GM19463 (cell line): ENCODE measurements around the gene CATSPERZ.

Experiments
- ATAC-seq: cut with Tn5 transposase; IDR thresholded peaks from one replicate; pipeline ENCODE4 v1.9.1; 2021; ENCODE audit warnings: mild to moderate bottlenecking, moderate library complexity; ENCODE audit not compliant: unreplicated experiment

Gene CATSPERZ

GRCh38 chr11:64263947-64264317 is 36.2 kb upstream of the CATSPERZ start:
- ATAC-seq: no peak

DNA sequence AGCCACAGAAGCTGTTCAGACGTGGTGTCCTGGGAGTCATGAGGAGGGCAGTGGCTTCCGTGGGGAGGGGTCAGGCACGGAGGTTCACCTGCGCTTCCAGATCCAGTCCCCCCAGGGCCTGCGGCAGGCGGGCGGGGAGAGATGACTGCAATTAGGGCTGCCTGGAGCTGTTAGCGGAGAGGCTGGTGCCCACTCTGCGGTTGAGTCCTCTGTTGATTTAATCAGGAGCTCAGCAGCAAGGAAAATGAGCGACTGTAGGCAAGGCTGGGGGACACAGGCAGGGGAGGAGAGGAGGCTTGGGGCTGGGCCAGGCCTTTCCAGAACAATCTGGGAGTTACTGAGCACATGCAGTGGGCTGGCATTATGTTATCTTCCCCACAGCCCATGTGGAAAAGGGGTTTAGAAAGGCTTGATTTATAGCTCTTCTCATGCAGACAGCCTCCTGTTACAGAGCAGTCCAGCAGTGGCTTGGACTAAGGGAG is 35.7 kb upstream of the CATSPERZ start:
- ATAC-seq: no peak

- no peak for ATAC-seq
Measured at GRCh38 chr11:64265176-64266160, 34.7 kb upstream of the CATSPERZ start.

GRCh38 chr11:64266339-64266738 is 33.8 kb upstream of the CATSPERZ start:
- no peak for ATAC-seq

DNA sequence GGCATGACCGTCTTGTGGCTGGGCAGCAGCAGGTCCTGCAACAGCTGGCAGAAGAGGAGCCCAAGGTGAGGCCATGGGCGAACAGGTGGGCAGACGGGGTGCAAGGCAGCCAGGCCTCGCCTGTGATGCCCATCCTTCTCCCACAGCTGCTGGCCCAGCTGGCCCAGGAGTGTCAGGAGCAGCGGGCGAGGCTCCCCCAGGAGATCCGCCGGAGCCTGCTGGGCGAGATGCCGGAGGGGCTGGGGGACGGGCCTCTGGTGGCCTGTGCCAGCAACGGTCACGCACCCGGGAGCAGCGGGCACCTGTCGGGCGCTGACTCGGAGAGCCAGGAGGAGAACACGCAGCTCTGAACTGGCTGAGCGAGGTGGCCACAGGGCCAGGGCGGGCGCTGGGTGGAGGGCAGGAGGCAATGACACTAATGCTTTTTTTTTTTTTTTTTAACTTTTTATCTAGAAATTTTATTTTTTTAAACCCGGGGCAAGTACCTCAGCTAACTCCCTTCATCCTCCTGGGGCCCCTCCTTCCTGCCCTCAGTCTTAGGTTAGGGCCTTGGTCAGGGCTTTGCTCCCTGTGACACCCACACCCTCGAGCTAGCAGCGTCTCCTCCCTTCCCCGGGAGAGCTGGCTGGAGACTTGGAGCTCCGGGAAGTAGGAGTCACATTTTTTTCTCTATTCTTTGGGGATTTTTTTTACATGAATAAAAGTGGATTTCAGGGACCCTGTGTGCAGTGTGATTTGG is 32.8 kb upstream of the CATSPERZ start:
- no peak for ATAC-seq

- no peak for ATAC-seq
Measured at GRCh38 chr11:64268025-64268892, 31.9 kb upstream of the CATSPERZ start.

DNA sequence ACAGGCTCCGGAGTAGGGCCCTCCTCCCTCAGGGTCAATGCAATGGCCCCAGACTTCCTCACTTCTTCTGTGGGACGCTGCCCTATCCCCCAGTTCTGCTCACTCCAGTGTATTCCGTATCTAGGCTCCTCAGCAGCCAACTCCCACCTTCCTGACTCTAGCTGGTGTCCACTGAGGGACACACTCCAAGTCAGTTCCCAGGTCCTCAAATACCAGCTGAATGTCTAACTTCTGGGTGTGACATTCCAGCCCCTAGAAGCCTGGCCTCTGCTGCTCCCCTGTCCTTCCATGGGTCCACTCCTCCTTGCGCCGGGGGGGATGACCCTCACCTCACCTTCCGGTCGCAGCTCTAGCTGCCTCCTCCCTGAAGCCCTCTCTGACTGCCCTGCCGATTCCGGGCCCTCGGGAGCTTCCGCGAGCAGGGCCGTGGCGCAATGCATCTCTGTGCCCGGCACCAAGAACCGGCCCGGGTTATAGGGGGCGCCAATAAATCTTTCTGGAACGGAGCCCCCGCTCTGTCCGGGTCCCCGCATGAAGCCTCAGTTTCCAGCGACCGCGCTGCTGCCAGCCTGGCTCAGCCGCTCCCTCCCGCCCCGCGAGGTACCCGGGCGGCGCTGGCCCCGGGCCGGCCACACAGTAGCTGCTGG is 31.1 kb upstream of the CATSPERZ start:
- ATAC-seq: no peak

DNA sequence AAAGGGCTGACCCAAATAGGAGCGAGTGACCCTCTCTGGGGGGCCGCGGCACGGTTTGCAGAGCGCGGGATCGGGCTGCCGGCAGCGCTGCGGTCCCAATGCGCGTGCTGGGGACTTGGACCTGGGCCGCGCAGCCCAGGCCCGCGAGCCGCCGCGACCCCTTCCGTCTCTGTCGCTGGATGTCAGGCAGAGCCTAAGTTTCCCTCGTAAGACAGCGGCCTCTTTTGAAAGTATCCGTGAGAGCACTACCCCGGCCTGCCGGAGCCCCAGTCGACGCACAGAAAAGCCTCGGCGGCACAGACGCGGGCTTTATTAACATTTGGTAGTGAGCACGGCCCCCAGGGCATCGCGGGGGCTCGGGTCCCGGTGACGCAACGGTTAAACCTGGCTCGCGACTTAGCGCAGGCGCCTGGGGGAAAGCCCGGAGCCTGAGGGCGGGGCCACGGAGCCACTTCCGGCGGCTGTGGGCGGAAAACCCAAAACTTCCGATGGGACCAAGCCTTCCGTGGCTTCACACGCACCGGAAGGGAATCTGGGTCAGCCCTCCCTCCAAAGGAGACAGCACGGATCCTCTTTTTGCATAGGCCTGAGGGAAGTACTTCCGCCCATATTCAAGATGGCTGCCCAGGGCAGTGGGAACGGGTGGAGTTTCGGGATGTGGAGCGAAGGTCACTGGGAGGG is 30.5 kb upstream of the CATSPERZ start:
- peak; percentile 70 for ATAC-seq

DNA sequence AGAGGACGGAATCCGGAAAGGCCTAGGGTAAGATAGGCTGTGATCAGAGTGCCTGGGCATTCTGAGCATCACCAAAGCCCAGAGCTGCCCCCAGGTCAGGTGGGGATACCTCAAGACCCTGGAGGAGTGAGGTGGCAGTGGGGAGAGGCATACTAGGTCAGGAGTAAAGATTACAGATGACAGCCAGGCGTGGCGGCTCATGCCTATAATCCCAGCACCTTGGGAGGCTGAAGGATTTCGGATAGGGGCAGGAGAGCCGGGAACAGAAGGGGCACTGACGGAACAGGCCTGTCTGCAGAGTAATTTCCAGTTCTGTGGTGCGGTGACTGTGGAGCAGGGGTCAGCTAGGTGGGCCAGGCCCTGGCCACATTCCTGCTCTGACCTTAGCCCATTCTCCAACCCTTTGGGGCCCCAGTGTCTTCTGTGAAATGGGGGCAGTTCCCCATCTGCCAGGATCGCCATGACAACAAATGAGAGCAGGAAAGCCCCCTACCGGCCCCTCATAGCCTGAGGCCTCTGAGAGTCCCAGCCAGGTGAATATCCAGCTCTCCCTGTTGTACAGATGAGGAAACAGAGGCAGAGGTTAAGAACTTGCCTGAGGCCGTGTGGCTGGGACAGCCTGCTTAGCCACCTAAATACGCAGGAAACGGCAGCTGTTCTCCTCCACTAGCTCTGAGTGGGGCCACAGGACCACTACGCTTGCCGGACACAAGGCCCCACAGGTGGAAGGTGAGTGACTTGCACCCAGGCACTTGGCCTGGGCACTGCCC is 24.9 kb upstream of the CATSPERZ start:
- no peak for ATAC-seq

- no peak for ATAC-seq
Measured at GRCh38 chr11:64275841-64276240, 24.3 kb upstream of the CATSPERZ start.

GRCh38 chr11:64276653-64277431 is 23.3 kb upstream of the CATSPERZ start:
- ATAC-seq: no peak

DNA sequence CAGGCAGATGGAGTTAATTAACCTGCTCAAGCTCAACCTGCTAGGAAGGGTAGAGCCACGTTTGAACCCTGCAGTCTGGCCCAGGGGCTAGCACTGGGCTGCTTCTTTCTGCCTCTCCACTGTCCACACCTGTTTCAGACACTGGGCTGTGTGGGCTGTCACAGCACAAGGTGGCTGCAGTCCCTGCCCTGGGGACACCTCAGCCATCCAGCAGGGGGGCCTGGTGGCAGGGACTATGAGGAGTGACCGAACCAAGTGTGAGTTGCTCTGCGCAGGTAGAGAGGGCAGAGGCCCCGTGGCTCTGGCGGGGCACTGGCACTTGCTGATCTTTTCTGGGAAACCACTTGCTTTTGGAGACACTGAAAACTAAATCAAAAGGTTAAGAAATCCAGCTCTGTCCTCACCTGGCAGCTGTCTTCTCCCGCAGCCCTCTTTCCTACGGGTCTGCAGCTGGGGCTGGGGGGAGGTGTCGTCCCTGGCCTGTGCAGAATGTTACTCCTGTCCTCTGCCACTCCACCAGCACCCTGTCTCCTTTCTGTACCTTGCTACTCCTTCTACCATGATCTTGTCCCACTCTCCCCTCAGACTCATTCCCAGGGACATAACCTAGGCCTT is 21.5 kb upstream of the CATSPERZ start:
- ATAC-seq: no peak

DNA sequence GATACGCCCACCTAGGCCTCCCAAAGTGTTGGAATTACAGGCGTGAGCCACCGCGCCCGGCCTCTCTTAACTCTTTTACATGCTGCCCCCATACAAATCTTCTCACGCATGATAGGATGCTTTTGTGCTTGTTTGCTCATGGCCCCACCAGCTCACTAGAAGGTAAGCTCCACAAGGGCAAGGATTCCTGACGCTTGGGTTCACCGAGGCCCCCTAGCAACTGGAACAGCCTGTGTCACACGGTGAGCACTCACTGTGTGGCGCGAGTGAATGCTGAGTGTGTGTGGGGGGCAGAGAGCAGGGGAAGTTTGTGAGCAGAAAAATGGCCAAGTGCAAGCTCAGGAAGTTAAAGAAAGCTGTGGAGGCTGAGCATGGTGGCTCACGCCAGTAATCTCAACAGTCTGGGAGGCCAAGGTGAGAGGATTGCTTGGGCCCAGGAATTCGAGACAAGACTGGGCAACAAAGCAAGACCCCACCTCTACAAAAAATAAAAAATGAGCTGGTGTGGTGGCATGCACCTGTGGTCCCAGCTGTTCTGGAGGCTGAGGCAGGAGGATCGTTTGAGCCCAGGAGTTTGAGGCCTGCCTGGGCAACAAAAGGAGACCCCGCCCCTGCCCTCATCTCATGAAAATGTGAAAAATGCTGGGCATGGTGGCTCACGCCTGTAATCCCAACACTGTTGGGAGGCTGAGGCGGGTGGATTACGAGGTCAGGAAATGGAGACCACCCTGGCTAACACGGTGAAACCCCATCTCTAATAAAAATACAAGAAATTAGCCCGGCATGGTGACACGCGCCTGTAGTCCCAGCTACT is 18.0 kb upstream of the CATSPERZ start:
- ATAC-seq: no peak

- ATAC-seq: no peak
Measured at GRCh38 chr11:64283092-64283491, 17.1 kb upstream of the CATSPERZ start.

DNA sequence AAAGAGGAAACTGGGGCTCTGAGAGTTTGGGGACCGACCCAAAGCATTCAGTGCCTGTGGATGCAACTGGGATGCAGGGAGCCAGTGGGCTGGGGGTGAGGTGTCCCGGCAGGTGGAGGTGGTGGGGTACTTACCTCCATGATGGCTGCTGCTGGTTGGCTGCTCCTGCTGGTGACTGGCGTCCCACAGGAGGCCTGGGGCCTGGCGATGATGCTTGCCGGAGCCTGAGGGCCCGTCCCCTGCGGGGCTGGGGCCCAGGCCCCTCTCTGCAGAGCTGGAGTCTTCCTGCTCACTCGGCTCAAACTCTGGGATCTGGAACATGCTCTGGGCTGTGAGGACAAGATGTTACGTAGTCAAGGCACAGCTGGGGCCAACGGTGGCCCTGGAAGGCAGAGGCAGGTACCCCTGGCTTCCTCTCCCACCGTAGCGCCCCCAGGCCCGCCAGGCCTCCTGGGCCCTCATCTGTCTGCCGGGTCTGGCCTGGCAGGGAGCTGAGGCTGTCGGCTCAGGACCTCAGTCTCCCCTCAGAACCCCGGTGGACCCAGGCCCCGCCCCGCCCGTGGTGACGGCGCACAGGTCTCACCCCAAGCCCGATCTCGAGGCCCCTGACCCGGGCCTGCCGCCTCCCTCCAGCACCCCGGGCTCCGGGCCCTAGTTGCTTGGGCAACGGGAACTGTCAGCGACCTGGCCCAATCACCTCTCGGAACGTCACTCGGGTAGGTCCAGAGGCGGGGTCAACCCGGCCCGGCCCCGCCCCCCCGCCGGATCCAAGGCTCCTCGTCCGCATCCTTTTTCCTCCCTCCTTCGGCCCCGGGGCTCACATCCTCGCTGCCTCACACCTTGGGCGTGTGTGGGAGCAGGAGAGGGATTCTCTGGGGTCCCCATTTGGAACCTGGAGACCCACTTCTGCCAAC is 15.9 kb upstream of the CATSPERZ start, which contains the start of gene BAD:
Gene BAD (minus strand): TSS at position 618 of the 914 bp plus-strand sequence. CDS start 297 bp downstream, at position 321.
- ATAC-seq: peak; percentile 79
